GM23338 (cell line): ENCODE results near the gene LAP3. TPM values are rescaled to one million over a fixed set of nuclear protein-coding genes. Genes with fewer than 3 reads are reported as not detected.

Source experiments
- ATAC-seq: fragments of 200-7000 bp; cut with Tn5 transposase; 3 replicates; pipeline ENCODE4 v1.9.1; 2020
- DNase-seq: peaks from one replicate; pipeline ENCODE4 v3.0.0-alpha.2; 2015; ENCODE audit warnings: low spot score
- H2AFZ ChIP-seq: fragments of 200-600 bp; sonication (generic); 2 replicates; pipeline ENCODE4 v1.8.0; 2016; ENCODE audit warnings: antibody characterized with exemption, mild to moderate bottlenecking, moderate library complexity
- H3F3A ChIP-seq: fragments of 200-600 bp; sonication (generic); replicated peaks from 2 replicates; pipeline ENCODE4 v1.8.0; 2017; ENCODE audit warnings: antibody characterized with exemption, mixed run types, low read depth
- H3K27ac ChIP-seq: fragments of 200-600 bp; sonication (generic); 2 replicates; pipeline ENCODE4 v1.6.1; 2016; ENCODE audit warnings: low read depth
- H3K27me3 ChIP-seq: fragments of 200-600 bp; sonication (generic); 2 replicates; pipeline ENCODE4 v1.8.0; 2016; ENCODE audit warnings: mild to moderate bottlenecking, mixed run types, moderate library complexity; ENCODE audit not compliant: insufficient read depth
- H3K36me3 ChIP-seq: fragments of 200-600 bp; sonication (generic); 2 replicates; pipeline ENCODE4 v1.8.0; 2016; ENCODE audit warnings: mild to moderate bottlenecking; ENCODE audit not compliant: insufficient read depth
- H3K4me1 ChIP-seq: fragments of 200-600 bp; sonication (generic); 2 replicates; pipeline ENCODE4 v1.8.0; 2016; ENCODE audit warnings: mild to moderate bottlenecking, moderate library complexity; ENCODE audit not compliant: insufficient read depth
- H3K4me2 ChIP-seq: fragments of 200-600 bp; sonication (generic); 2 replicates; pipeline ENCODE4 v1.7.1; 2017; ENCODE audit warnings: mixed run types
- H3K4me3 ChIP-seq: fragments of 200-600 bp; sonication (generic); 2 replicates; pipeline ENCODE4 v1.6.1; 2016; ENCODE audit warnings: mixed run types
- H3K79me2 ChIP-seq: fragments of 200-600 bp; sonication (generic); replicated peaks from 2 replicates; pipeline ENCODE4 v1.8.0; 2017; ENCODE audit warnings: mild to moderate bottlenecking; ENCODE audit not compliant: insufficient read depth
- H3K9me2 ChIP-seq: fragments of 200-600 bp; sonication (generic); 2 replicates; pipeline ENCODE4 v1.8.0; 2017; ENCODE audit not compliant: insufficient read depth
- H4K20me1 ChIP-seq: fragments of 200-600 bp; sonication (generic); replicated peaks from 2 replicates; pipeline ENCODE4 v1.8.0; 2017; ENCODE audit warnings: mild to moderate bottlenecking; ENCODE audit not compliant: insufficient read depth
- H3K27ac Mint-ChIP-seq: 2 replicates; pipeline ENCODE4 v1.8.0; 2020; ENCODE audit warnings: inconsistent platforms, mild to moderate bottlenecking, moderate library complexity, mixed read lengths
- H3K27me3 Mint-ChIP-seq: 3 replicates; pipeline ENCODE4 v1.8.0; 2022; ENCODE audit warnings: low read depth, mild to moderate bottlenecking, moderate library complexity, mixed read lengths, inconsistent platforms; ENCODE audit not compliant: insufficient read depth, poor library complexity
- H3K36me3 Mint-ChIP-seq: 3 replicates; pipeline ENCODE4 v1.8.0; 2021; ENCODE audit warnings: low read depth, mild to moderate bottlenecking, inconsistent platforms, moderate library complexity, mixed read lengths
- H3K4me1 Mint-ChIP-seq: 3 replicates; pipeline ENCODE4 v1.8.0; 2020; ENCODE audit warnings: mild to moderate bottlenecking, inconsistent platforms, mixed read lengths
- H3K4me3 Mint-ChIP-seq: 3 replicates; pipeline ENCODE4 v1.8.0; 2021; ENCODE audit warnings: moderate library complexity, mild to moderate bottlenecking, inconsistent platforms, mixed read lengths
- H3K9me3 Mint-ChIP-seq: 3 replicates; pipeline ENCODE4 v1.8.0; 2020; ENCODE audit warnings: moderate library complexity, mild to moderate bottlenecking, inconsistent platforms, mixed read lengths
- CTCF ChIP-seq, 2 experiments: fragments of 200-600 bp in 1 of 2; sonication (generic) in 1 of 2; conservative IDR thresholded peaks; 2 replicates each; pipeline versions ENCODE4 v1.5.1 to v1.6.1; 2016 to 2017; ENCODE audit warnings: antibody characterized with exemption in 2 of 2, low read depth in 2 of 2, mild to moderate bottlenecking in 2 of 2, moderate library complexity in 1 of 2
- ETS1 ChIP-seq: IDR thresholded peaks from 2 replicates; pipeline ENCODE4 v1.6.1; 2016; ENCODE audit warnings: antibody characterized with exemption
- EZH2 ChIP-seq: fragments of 200-600 bp; sonication (generic); IDR thresholded peaks from one replicate; pipeline ENCODE4 v1.8.0; 2017; ENCODE audit warnings: antibody characterized with exemption, mild to moderate bottlenecking, low read depth; ENCODE audit not compliant: unreplicated experiment
- EZH2phosphoT487 ChIP-seq: fragments of 200-600 bp; sonication (generic); IDR thresholded peaks from one replicate; pipeline ENCODE4 v1.8.1; 2018; ENCODE audit warnings: antibody characterized with exemption; ENCODE audit not compliant: unreplicated experiment
- NANOG ChIP-seq: IDR thresholded peaks from 2 replicates; pipeline ENCODE4 v1.6.1; 2016; ENCODE audit warnings: antibody characterized with exemption, borderline replicate concordance
- POLR2AphosphoS5 ChIP-seq: IDR thresholded peaks from 2 replicates; pipeline ENCODE4 v1.6.1; 2016; ENCODE audit warnings: antibody characterized with exemption, low read depth
- REST ChIP-seq: IDR thresholded peaks from one replicate; pipeline ENCODE4 v1.6.1; 2018; ENCODE audit warnings: antibody characterized with exemption; ENCODE audit not compliant: unreplicated experiment
- STAT1 ChIP-seq: IDR thresholded peaks from one replicate; pipeline ENCODE4 v1.6.1; 2016; ENCODE audit warnings: antibody characterized with exemption; ENCODE audit not compliant: unreplicated experiment
- ZNF114 ChIP-seq: fragments of 250-450 bp; sonication (Bioruptor Pico); IDR thresholded peaks from 2 replicates; pipeline ENCODE4 v1.5.0; 2020; ENCODE audit warnings: mild to moderate bottlenecking, moderate library complexity
- ZNF331 ChIP-seq: fragments of 250-450 bp; sonication (Bioruptor Pico); IDR thresholded peaks from 2 replicates; pipeline ENCODE4 v1.5.0; 2020; ENCODE audit warnings: low read depth, mild to moderate bottlenecking, moderate library complexity
- ZNF462 ChIP-seq: fragments of 250-450 bp; sonication (Bioruptor Pico); IDR thresholded peaks from 2 replicates; pipeline ENCODE4 v1.5.0; 2020; ENCODE audit warnings: mild to moderate bottlenecking, moderate library complexity
- polyA plus RNA-seq: library from polyadenylated mRNA; unstranded; fragments of >200 nt; fragmentation: Nextera tagmentation; extraction: Ambion mirVana; gene quantifications from 2 replicates; pipeline ENCODE4 v1.2.1, GENCODE V29; 2016
- total RNA-seq: library from RNA; depleted of rRNA; stranded (reverse); fragments of >200 nt; shearing (Covaris generic); gene quantifications from 2 replicates; pipeline ENCODE4 v1.2.3, GENCODE V29; 2014

The LAP3 gene
- total and polyA plus RNA-seq, 2 experiments from 2014 or later = 28.6 to 63.6 TPM

- TF ChIP-seq REST = no peak
- TF ChIP-seq ZNF331 (CRISPR knock-in tag) = no peak
- TF ChIP-seq CTCF (conservative IDR thresholded peaks at IDR 0.05; ENCODE audit: low read depth in 2 of 2) = no peak
Measured at GRCh38 chr4:17584521-17585213, 7.7 kb downstream of the LAP3 start (continued).

GRCh38 chr4:17587094-17587822 is 10.3 kb downstream of the LAP3 start:
- ATAC-seq (no peak), DNase-seq (no peak)
- 0 out of 2 replicates have a peak overlapping the region, but pooled peaks have one; percentile 48 for H3K27ac Mint-ChIP-seq
- H3K27me3 Mint-ChIP-seq = peaks cover 3% of the 10 kb centered on the region
- H3K79me2 ChIP-seq = no peaks in the 10 kb centered on the region; the same call in 1 of the 2 replicates
- H3K36me3 ChIP-seq = peaks cover 27% of the 10 kb centered on the region
- no peaks in the 10 kb centered on the region for H3K27me3 ChIP-seq
- H3K4me1 ChIP-seq = no peaks in the 10 kb centered on the region
- H3K9me3 Mint-ChIP-seq = no peaks in the 10 kb centered on the region
- no peak overlapping the region for H3K4me3 ChIP-seq
- no peak overlapping the region for H3K4me3 Mint-ChIP-seq
- H3K36me3 Mint-ChIP-seq = peaks cover 76% of the 10 kb centered on the region
- H3K4me2 ChIP-seq = no peak overlapping the region
- no peaks in the 10 kb centered on the region; the same call in 1 of the 2 replicates for H4K20me1 ChIP-seq
- H3F3A ChIP-seq = no peaks in the 10 kb centered on the region
- H3K9me2 ChIP-seq = no peaks in the 10 kb centered on the region
- no peak overlapping the region for H3K27ac ChIP-seq
- no peak overlapping the region for H2AFZ ChIP-seq
- H3K4me1 Mint-ChIP-seq = peaks cover 18% of the 10 kb centered on the region
- TF ChIP-seq NANOG (no peak), STAT1 (no peak), ZNF114 (CRISPR knock-in tag) (no peak), ETS1 (no peak), POLR2AphosphoS5 (no peak), ZNF462 (CRISPR knock-in tag) (no peak), EZH2phosphoT487 (no peak), EZH2 (no peak)
